Gastroesophageal sphincter (tissue), 3 donors: ENCODE measurements around the gene ZDHHC13.

Experiments
- CTCF ChIP-seq, 4 experiments: fragments of 200-600 bp in 2 of 4; fragments of 450-650 bp in 2 of 4; sonication (generic) in 1 of 4; IDR thresholded peaks; one replicate each; pipeline ENCODE4 v1.5.1; 2017 to 2019; ENCODE audit warnings: antibody characterized with exemption in 4 of 4, mild to moderate bottlenecking in 2 of 4, moderate library complexity in 2 of 4
- EP300 ChIP-seq: sonication (generic); formaldehyde crosslinking; IDR thresholded peaks from one replicate; pipeline ENCODE4 v1.6.1; 2017; ENCODE audit warnings: antibody characterized with exemption, mild to moderate bottlenecking
- POLR2AphosphoS5 ChIP-seq: sonication (generic); formaldehyde crosslinking; IDR thresholded peaks from one replicate; pipeline ENCODE4 v1.6.1; 2017; ENCODE audit warnings: antibody characterized with exemption

- TF ChIP-seq CTCF (IDR thresholded peaks at IDR 0.05), result no peak
- no peak for TF ChIP-seq EP300
- no peak for TF ChIP-seq POLR2AphosphoS5
These were observed 68.1 kb downstream of the ZDHHC13 start for GRCh38 chr11:19185036-19185435.
